HG02938 (cell line): ENCODE results near the gene CHST15.

Source experiments
- ATAC-seq: cut with Tn5 transposase; IDR thresholded peaks from one replicate; pipeline ENCODE4 v1.9.1; 2021; ENCODE audit warnings: mild to moderate bottlenecking, moderate library complexity; ENCODE audit not compliant: unreplicated experiment

CHST15 gene

GRCh38 chr10:124092860-124093773 is at the start of gene CHST15:
Gene CHST15 (minus strand): TSS chr10:124093598. CDS start chr10:124046212, 47,386 bp downstream.
- no peak for ATAC-seq

- ATAC-seq = no peak
Measured at GRCh38 chr10:124142960-124143359, 49.6 kb upstream of the CHST15 start.

GRCh38 chr10:124142006-124142739 is 48.8 kb upstream of the CHST15 start:
- no peak for ATAC-seq

GRCh38 chr10:124138883-124139348 is 45.5 kb upstream of the CHST15 start:
- ATAC-seq = no peak

GRCh38 chr10:124138195-124138882 is 44.9 kb upstream of the CHST15 start:
- no peak for ATAC-seq

GRCh38 chr10:124134251-124134893 is 41.0 kb upstream of the CHST15 start:
- ATAC-seq = no peak

GRCh38 chr10:124132876-124133275 is 39.5 kb upstream of the CHST15 start:
- no peak for ATAC-seq

GRCh38 chr10:124132306-124132705 is 38.9 kb upstream of the CHST15 start:
- no peak for ATAC-seq

- no peak for ATAC-seq
Measured at GRCh38 chr10:124131172-124131571, 37.8 kb upstream of the CHST15 start.

GRCh38 chr10:124130198-124130900 is 37.0 kb upstream of the CHST15 start:
- no peak for ATAC-seq

GRCh38 chr10:124129471-124129870 is 36.1 kb upstream of the CHST15 start:
- ATAC-seq = no peak

- no peak for ATAC-seq
Measured at GRCh38 chr10:124128811-124129145, 35.4 kb upstream of the CHST15 start.

GRCh38 chr10:124127965-124128810 is 34.8 kb upstream of the CHST15 start:
- no peak for ATAC-seq

- no peak for ATAC-seq
Measured at GRCh38 chr10:124127563-124127962, 34.2 kb upstream of the CHST15 start.

GRCh38 chr10:124126983-124127385 is 33.6 kb upstream of the CHST15 start:
- no peak for ATAC-seq

- ATAC-seq = no peak
Measured at GRCh38 chr10:124126145-124126982, 33.0 kb upstream of the CHST15 start.

- no peak for ATAC-seq
Measured at GRCh38 chr10:124125305-124126116, 32.1 kb upstream of the CHST15 start.

GRCh38 chr10:124124769-124125161 is 31.4 kb upstream of the CHST15 start:
- ATAC-seq = no peak
